Measurements from ENCODE around the gene ZNF763.
"Not testable (repeated sequence)": the region's sequence is repeated elsewhere in the genome, so short reads cannot be mapped to it uniquely, and the experiment has no call there.

ZNF763 gene

GRCh38 chr19:11984986-11985385, 20.1 kb downstream of the ZNF763 start:
- H2AFZ ChIP-seq, result no peak overlapping the region
- no peaks in the 10 kb centered on the region for H3K27me3 ChIP-seq (ENCODE audit: control insufficient read depth, insufficient read depth, low read length)
- no peak overlapping the region for H3K27ac ChIP-seq
- H3K4me1 ChIP-seq, result no peaks in the 10 kb centered on the region
- H3K36me3 ChIP-seq (ENCODE audit: control insufficient read depth, insufficient read depth, low read length), result peaks cover 6% of the 10 kb centered on the region
- TF ChIP-seq CTCF (IDR thresholded peaks at IDR 0.05), result no peak
- no peak overlapping the region for H3K4me2 ChIP-seq (ENCODE audit: low read length)
- H3K9ac ChIP-seq, result no peak overlapping the region
- H3K79me2 ChIP-seq, result peaks cover 4% of the 10 kb centered on the region
- no peaks in the 10 kb centered on the region for H3K9me3 ChIP-seq (ENCODE audit: control insufficient read depth, low read length)
- no peak overlapping the region for H3K4me3 ChIP-seq (ENCODE audit: low read depth, low read length)

- no peak overlapping the region for H3K9ac ChIP-seq
- peaks cover 18% of the 10 kb centered on the region for H3K79me2 ChIP-seq
- no peak overlapping the region for H3K27ac ChIP-seq
- peak overlapping the region; percentile 96 for H3K4me3 ChIP-seq (ENCODE audit: low read depth, low read length)
- no peaks in the 10 kb centered on the region for H3K9me3 ChIP-seq (ENCODE audit: control insufficient read depth, low read length)
- no peak for TF ChIP-seq CTCF (IDR thresholded peaks at IDR 0.05)
- H3K27me3 ChIP-seq (ENCODE audit: control insufficient read depth, insufficient read depth, low read length), result no peaks in the 10 kb centered on the region
- H2AFZ ChIP-seq, result no peak overlapping the region
- no peaks in the 10 kb centered on the region for H3K36me3 ChIP-seq (ENCODE audit: control insufficient read depth, insufficient read depth, low read length)
- H3K4me2 ChIP-seq (ENCODE audit: low read length), result no peak overlapping the region
- no peaks in the 10 kb centered on the region for H3K4me1 ChIP-seq
Measured at GRCh38 chr19:11986754-11987153, 21.9 kb downstream of the ZNF763 start.

GRCh38 chr19:11987405-11988281, 22.8 kb downstream of the ZNF763 start:
- TF ChIP-seq CTCF (IDR thresholded peaks at IDR 0.05), result peak; percentile 12
- H2AFZ ChIP-seq, result peak overlapping the region; percentile 96
- H3K9me3 ChIP-seq (ENCODE audit: control insufficient read depth, low read length), result no peaks in the 10 kb centered on the region
- H3K27me3 ChIP-seq (ENCODE audit: control insufficient read depth, insufficient read depth, low read length), result no peaks in the 10 kb centered on the region
- peak overlapping the region; percentile 90 for H3K9ac ChIP-seq
- H3K79me2 ChIP-seq, result peaks cover 18% of the 10 kb centered on the region
- H3K4me1 ChIP-seq, result no peaks in the 10 kb centered on the region
- no peaks in the 10 kb centered on the region for H3K36me3 ChIP-seq (ENCODE audit: control insufficient read depth, insufficient read depth, low read length)
- H3K4me3 ChIP-seq (ENCODE audit: low read depth, low read length), result peak overlapping the region; percentile 96
- peak overlapping the region; percentile 97 for H3K4me2 ChIP-seq (ENCODE audit: low read length)
- H3K27ac ChIP-seq, result peak overlapping the region; percentile 95

GRCh38 chr19:11989112-11989456, 24.2 kb downstream of the ZNF763 start:
- Histone ChIP-seq H3K27ac (peak overlapping the region; percentile 95), H3K4me1 (no peaks in the 10 kb centered on the region), H3K4me3 (ENCODE audit: low read depth, low read length) (peak overlapping the region; percentile 96), H3K9ac (no peak overlapping the region), H3K9me3 (ENCODE audit: control insufficient read depth, low read length) (no peaks in the 10 kb centered on the region), H3K27me3 (ENCODE audit: control insufficient read depth, insufficient read depth, low read length) (no peaks in the 10 kb centered on the region), H3K79me2 (peaks cover 18% of the 10 kb centered on the region), H3K4me2 (ENCODE audit: low read length) (peak overlapping the region; percentile 97), H2AFZ (no peak overlapping the region), H3K36me3 (ENCODE audit: control insufficient read depth, insufficient read depth, low read length) (no peaks in the 10 kb centered on the region)
- no peak for TF ChIP-seq CTCF (IDR thresholded peaks at IDR 0.05)

- H3K27me3 ChIP-seq (ENCODE audit: control insufficient read depth, insufficient read depth, low read length); H3K9me3 ChIP-seq (ENCODE audit: control insufficient read depth, low read length); H3K27ac ChIP-seq; H3K36me3 ChIP-seq (ENCODE audit: control insufficient read depth, insufficient read depth, low read length); H3K4me1 ChIP-seq; H2AFZ ChIP-seq; H3K4me2 ChIP-seq (ENCODE audit: low read length); H3K4me3 ChIP-seq (ENCODE audit: low read depth, low read length); H3K9ac ChIP-seq: not testable (repeated sequence)
- peaks cover 35% of the 10 kb centered on the region for H3K79me2 ChIP-seq
Measured at GRCh38 chr19:11991921-11992320, 27.1 kb downstream of the ZNF763 start.
